NOMO-1 treated with DMSO at 0.1 percent for 48 hours (cell line): ENCODE results near the gene BTRC.

ENCODE experiments used
- DNase-seq: peaks from one replicate; lab custom pipeline; 2025; ENCODE audit not compliant: unreplicated experiment; lab: John Stamatoyannopoulos, UW

BTRC gene

GRCh38 chr10:101564490-101564991, 210.6 kb downstream of the BTRC start:
- DNase-seq: no peak

DNA sequence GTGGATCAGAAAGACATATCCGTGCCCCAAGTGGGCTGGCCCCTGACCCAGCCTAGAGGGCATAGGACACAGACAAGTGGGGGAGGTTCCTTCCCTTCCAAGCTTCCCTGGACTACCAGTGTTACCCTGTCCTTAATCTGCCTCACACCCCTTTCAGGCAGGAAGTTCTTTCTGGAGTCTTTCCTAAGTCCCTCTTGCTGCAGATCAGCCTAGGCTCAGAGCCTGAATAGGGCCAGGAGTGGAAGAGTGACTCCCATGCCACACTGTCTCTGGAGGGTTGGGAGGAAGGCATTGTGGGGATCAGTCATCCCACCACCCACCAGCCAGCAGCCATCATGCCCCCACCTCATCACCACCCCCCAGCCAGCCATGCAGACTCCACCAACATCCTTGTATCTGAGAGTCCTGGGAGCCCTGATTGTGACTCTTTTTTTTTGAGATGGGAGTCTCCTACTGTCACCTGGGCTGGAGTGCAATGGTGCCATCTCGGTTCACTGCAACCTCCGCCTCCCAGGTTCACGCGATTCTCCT, 211.5 kb downstream of the BTRC start:
- no peak for DNase-seq

GRCh38 chr10:101565936-101566332, 212.0 kb downstream of the BTRC start:
- DNase-seq: no peak

DNA sequence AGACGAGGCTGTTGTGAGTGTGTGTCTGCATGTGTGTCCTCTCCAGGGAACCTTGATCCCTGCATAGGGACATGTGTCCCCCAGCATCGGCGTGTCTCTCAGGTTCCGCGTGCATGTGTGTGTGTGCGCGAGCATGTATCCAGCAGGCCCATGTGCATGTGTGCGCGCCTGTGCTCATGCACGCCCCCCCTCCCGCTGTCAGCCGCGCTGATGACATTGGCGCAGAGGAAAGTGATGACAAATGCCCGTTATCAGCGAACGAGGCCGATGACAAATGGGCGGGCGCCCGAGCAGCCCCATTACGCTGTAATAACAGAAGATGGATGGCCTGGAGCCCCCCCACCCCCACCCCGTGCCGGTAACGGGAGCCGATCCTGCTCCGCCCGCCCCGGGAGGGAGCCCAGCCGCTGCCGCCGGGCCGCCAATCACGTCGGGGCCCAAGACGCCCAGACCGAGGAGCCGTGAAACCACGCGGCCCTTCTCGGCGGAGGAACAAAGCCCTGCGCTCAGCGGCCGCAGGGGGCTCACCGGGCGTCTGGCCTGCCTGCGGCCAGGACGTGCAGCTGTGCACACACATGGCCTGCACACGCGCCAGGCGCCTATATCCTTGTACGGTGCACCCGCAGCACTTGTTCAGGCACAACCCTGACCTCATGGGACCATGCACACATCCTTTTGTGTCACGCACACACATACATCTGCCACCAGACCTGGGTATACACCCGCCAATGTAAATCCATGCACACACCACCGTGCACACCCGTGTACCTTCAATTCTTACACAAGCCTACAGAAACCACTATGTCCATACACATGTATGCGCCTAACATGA, 212.6 kb downstream of the BTRC start:
- no peak for DNase-seq

- DNase-seq: no peak
These were observed 213.4 kb downstream of the BTRC start for GRCh38 chr10:101567165-101568006.

DNA sequence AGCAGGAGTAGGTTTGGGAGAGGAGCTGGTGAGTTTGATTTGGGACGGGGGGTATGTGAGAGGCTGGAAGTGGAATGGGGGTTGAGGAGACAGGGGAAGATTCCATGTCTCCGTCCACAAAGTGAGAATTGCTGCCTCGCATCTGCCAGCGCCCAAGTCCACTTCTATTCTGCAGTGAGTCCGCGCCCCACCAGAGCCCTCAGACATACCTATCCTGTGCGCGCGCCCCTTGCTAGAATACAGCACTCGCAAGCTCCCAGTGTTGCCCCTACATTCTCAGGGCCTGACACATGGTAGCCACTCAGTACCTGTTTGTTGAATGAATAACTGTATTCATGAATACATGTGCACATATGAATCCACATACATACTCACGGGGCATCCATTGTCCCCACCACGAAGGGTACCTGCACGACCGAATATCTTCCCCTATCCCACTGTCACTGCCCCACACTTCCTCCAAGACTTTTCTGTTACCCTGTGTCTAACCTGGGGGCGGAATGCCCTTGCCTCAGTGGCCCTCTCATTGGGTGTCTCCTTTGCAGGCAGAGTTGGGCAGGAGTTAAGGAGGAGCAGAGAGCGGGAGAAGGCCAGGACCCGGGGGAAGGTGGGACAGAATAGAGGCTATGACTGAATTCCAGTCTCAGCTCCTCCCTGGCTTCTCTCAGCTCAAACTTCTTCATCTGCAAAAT, 214.2 kb downstream of the BTRC start:
- no peak for DNase-seq

GRCh38 chr10:101569323-101569621, 215.3 kb downstream of the BTRC start:
- DNase-seq: no peak

DNA sequence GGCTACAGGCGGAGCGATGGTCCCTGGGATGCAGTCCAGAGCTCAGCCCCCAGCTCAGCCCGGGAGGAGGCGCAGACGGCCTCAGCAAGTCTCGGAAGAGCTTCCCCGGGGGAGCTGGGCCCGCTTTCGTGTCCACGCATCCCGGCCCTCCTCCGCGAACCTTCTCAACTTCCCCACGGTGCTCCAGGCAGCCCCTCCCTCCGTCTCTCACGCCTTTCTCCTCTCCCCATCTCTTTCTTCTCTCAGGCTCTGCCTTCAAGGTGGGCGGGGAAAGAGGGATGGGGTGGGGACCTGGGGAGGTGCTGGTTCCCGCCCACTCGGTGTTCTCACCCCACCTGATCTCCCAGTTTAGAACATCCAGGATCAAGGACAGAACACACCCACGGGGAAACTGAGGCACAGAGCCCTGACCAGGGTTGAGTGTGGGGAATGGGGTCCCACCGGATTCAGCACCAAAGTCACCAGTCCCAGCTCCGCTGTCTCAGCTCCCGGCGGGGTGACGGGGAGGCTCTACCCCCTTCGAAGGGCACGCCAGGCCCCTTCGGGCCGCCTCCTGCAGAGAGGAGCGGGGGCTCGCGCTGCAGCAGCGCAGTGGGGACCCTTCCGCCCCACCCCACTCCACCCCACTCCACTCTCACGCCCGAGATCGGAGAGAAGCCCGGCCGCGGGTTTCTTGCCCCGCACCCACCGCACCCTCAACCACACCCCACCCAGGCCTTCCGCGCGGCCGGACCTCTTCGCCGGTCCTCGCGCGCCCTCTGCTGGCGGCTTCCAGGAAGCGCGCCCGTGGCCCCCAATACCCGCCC, 215.9 kb downstream of the BTRC start:
- peak; percentile 70 for DNase-seq

DNA sequence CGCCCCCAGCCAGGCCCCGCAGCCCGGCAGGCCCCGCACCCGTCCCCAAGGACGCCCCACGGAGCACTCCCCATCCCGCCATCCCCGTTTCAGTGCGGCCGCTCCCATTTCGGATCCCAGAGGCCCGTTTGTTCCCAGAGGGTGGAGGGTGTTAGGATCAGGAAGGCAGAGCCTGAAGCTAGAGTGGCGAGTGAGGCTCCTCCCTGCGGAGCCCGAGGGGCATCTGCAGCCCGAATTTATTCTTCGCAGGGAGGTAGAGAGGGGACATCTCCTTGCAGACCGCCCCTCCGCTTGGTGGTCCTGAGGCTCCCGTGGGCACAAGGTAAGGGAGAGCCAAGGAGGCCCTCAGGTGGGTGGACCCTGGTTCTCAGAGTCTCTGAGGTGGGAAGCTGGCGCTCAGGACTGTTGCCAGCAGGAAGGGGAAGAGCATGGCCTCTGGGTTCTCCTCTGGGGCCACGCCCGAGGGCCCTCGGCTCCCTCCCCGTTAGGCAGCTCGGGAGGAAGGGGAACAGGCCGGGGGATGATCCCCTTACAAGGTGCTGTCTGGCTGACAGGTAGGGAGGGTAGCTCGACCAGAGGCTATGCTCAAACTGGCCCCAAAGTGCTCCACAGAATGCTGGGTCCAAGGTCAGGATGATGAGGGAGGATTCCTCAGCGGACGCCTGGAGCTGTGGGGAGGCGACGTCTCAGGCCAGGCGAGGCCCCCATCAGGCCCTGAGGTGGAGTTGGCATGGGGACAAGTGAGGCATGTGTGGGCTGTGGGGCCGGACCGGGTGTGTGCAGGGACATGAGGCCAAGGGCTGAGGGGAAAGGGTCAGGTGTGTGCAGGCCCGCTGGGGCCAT, 216.7 kb downstream of the BTRC start:
- peak; percentile 47 for DNase-seq

GRCh38 chr10:101571271-101571925, 217.4 kb downstream of the BTRC start:
- DNase-seq: no peak

GRCh38 chr10:101572126-101572525, 218.2 kb downstream of the BTRC start:
- no peak for DNase-seq

GRCh38 chr10:101572785-101573184, 218.8 kb downstream of the BTRC start:
- no peak for DNase-seq

DNA sequence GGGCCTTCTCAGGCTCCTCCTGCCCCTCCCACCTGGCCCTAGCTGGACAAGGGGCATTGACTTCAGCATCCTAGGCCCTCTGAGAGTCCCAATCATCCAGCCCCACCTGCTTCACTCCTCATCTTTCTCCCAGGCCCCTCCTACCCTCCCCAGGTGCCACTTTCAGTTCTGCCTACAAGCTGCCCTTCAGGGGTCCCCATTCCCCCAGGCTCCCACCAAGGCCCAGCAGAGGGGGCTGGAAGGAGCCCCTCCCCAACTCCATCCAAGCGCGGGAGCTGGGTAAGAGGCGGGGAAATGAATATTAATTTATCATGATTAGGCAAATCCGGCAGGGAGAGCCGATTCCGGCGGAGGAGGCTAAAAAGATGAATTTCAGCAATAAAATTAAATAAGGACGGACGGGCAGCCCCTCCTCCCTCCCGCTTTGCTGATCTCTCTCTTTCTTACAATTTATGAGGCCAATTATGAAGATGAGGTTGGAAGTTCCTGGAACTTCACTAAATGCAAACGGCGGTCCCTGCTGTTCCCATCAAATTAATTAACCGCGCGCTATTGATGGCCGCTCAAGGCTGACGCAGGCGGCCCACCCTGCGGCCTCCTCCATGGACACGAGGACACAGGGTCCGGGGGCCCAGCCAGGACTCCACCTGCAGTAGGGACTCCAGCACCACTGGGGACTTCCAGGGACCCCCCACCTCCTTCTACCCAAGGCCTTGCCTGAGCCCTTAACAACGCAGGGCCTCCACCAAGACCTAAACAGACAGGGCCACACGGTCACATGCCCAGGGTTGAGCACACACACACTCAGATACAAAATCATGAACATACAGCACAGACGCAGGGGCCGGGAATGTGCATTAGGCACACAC, 220.2 kb downstream of the BTRC start:
- DNase-seq: no peak

DNA sequence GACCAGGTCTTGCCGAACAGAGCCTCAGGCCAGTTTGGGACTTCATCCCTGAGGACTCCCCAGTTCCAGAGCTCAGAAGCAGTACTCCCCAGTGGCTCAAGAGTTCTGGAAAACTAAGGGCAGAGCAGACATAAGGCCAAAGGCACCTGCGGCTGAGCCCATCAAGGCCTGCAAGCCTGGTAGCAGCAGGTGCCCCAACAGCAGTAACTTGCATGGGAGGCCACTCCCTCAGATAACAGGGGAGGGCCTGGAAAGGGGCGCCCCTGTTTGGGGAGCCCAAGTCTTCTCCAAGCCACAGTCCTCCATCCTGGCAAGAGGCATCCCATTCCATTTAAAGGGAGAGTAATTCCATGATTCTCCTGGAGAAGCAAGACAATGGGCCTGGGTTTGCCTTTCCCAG, 221.1 kb downstream of the BTRC start:
- DNase-seq: no peak

DNA sequence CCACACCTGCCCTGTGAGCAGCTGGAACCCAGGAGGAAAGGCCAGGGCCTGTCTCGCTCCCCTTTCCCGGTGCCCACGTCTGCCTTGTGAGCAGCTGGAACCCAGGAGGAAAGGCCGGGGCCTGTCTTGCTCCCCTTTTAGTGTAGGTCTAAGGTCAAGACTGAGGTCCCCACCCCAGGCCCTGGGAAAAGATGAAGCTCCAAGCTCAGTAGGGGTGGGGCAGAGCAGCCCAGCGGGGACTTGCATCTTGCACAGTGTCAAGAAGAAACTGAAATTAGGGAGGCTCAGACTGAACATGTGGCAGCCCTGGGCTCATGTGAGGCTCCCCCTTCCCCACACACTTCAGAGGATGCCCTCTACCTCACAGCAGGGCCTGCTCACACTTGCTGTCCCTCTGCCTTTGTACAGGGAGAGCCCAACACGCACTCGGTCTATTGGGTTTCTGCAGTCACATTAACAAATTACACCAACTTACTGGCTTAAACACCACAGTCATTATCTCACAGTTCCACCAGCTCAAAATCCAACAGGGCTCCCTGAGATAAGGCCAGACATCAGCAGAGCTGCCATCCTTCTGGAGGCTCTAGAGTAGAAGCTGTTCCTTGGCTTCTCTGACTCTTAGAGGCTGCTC, 221.7 kb downstream of the BTRC start:
- DNase-seq: no peak

DNA sequence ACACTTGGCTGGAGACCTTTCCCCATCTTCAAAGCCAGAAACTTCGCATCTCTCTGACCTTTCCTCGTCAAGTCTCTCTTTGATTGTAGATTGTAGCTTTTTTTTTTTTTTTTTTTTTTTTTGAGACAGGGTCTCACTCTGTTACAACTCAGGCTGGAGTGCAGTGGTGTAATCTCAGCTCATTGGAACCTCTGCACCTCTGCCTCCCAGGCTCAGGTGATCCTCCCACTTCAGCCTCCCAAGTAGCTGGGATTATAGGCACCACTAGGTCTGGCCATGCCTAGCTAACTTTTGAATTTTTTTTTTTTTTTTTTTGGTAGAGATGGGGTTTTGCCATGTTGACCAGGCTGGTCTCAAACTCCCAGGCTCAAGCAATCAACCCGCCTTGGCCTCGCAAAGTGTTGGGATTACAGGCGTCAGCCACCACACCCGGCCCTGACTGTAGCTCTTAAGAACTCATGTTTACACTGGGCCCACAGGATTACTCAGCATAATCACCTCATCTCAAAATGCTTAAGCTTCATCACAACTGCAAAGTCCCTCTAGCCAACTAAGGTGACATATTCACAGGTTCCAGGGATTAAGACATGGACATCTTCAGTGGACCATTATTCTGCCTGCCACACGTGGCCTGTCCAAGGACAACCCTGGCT, 222.4 kb downstream of the BTRC start:
- DNase-seq: no peak
